NOMO-1 treated with DMSO at 0.1 percent for 48 hours (cell line): ENCODE results near the gene DNAJC28.
"Not testable (repeated sequence)": the region's sequence is repeated elsewhere in the genome, so short reads cannot be mapped to it uniquely, and the experiment has no call there.

Experiments used
- DNase-seq: peaks from one replicate; lab custom pipeline; 2025; ENCODE audit not compliant: unreplicated experiment; lab: John Stamatoyannopoulos, UW

Gene DNAJC28

DNA sequence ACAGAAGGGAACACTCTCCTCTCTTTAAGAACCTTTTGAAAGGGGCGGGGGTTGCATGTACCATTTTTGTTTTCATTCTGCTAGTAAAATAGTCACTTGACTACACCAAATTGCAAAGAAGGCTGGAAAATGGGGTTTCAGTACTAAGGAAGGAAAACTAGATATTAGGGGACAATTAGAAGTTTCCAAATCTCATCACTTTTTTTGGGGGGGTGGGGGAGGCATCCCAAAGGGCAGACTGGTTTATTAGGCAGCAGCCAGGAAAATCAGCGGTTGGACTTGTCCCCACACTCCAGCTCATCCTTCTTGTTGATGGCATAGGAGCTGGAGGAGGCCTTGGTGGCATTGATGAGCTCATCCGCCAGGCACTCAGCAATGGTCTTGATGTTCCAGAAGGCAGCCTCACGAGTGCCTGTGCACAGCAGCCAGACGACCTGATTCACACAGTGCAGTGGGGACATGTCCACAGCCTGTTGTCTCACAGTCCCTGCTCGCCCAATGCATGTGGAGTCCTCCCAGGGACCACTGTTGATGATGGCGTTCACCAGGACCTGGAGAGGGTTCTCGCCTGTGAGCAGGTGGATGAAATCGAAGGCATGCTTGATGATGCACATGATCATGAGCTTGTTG, 10.1 kb downstream of the DNAJC28 start:
- no peak for DNase-seq

DNA sequence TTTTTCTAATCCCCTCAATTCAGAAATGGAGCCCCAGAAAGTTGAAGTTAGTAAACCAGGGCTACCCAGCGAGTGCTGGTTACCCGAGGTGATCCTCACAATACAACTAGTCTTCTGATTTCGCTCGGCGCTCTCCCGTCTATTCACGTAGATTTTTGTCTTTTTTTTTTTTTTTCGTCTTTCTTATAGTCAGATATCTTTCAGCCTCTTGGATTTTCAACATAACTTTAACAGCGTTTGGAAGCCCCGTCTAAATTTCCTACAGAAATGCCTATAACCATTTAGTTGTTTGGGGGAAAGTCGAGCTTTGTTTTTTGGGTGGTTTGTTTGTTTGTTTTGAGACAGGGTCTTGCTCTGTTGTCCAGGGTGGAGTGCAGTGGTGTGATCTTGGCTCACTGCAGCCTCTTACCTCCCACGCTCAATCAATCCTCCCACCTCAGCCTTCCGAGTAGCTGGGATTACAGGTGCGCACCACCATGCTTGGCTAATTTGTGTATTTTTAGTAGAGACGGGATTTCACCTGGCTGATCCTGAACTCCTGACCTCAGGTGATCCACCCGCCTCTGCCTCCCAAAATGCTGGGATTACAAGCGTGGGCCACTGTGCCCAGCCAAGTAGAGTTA, 10.9 kb downstream of the DNAJC28 start:
- no peak for DNase-seq

DNA sequence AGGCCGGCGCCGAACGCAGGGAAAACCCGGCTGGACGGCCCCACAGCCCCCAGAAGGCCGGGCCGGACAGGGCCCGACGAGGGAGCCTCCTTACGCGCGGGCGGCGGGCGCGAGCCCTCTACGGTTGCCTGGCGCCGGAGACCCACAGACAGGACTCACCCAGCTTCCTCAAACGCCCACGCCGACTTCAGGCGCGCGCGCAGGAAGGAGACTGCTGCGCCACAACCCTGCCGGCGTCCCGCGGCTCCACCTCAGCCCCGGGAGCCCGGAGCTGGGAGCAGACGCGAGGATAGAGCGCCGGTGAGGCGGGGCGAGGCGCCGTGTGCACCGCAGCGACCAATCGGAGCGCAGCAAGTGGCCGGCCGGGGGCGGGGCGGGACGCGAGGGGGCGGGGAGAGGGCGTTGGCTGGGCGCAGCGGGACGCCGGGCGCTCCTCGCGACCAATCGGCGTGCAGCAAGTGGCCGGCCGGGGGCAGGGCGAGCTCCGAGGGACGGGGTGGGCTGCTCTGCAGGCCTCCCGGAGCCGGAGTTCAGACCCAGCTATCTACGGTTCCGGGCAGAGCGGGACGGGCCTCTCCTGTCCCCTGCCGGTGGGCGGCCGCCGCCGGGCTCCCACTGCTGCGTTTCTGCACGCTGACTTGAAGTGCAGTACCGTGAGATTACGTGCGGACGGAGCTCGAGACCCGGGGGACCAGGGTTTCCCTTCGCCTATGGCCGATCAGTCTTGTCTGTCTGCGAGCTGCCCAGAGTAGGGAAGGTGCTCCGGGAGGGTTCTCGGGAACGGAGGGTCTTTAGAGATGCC, 11.6 kb downstream of the DNAJC28 start, which contains the start of gene TMEM50B:
Gene TMEM50B (minus strand): TSS at position 296 of the 802 bp plus-strand sequence. CDS start 11,089 bp downstream, outside the sequence.
- DNase-seq: peak; percentile 95

DNA sequence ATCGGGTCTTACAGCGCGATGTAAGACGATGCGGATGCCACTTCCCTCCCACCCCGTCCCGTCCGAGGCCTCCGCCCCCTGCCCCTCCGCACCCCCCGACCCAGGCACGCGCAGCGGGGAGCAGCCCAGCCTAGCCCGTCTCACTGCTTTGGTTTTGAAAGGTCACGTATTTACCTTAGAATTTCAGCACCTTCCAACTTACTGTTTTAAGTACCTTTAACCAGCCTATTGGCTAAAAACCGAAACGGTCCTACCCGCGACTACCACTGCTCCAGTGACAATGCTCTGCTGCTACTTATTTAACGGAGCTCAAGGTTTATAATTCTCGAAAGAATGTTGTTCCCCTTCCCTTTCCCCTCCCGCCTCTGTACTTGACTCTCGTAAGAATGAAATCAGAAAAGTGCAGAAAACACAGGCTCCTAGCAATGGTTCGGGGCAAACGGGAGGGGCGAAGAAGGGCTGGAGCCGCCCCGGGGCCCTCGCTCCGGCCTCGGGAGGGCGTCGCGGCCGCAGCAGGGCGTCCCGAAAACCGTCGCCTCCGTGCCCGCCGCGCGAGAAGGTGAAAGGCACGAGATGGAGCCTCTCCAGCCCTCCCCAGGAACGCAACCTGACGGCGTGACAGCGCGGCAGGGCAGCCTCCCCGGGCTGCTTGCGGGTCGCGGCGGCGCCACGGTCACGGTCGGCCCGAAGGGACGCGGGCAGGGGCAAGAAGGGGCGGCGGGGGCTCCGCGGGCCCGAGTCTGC, 12.4 kb downstream of the DNAJC28 start:
- DNase-seq: peak; percentile 28

DNA sequence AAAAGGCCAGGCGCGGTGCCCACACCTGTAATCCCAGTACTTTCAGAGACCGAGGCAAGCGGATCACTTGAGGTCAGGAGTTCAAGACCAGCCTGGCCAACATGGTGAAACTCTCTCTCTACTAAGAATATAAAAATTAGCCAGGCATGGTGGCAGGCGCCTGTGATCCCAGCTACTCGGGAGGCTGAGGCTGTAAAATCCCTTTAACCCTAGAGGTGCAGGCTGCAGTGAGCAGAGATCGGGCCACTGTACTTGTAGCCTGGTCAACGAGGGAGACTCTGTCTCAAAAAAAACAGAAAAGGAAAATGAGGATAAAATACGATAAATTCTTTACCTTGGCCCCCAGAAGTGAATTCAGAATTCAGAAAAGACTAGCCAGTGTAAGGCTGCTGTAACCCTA, 13.3 kb downstream of the DNAJC28 start:
- DNase-seq: no peak

DNA sequence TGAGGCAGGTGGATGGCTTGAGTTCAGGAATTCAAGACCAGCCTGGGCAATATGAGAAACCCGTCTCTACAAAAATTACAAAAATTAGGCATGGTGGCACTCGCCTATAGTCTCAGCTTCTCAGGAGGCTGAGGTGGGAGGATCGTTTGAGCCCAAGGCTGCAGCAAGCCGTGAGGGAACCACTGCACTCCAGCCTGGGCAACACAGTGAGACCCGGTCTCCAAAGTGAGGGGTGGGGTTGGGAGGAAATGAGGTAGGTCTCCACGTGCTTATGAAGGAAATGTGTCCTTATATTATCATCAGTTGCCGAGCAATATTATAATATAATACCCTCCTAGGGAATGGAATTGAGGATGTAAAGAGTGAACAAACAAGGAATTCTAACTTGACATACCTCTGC, 14.4 kb downstream of the DNAJC28 start:
- DNase-seq: no peak

DNA sequence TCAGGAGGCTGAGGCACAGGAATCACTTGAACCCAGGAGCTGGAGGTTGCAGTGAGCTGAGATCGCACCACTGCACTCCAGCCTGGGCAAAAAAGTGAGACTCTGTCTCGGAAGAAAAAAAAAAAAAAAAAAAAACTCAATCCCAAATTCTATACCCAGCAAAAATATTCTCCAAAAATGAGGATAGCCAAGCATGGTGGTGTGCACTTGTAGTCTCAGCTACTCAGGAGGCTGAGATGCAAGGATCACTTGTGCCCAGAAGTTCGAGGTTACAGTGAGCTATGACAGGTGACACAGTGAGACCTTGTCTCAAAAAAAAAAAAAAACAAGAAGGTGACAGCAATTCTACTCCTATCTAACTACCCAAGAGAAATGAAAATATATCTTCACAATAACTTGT, 18.2 kb downstream of the DNAJC28 start:
- no peak for DNase-seq

DNA sequence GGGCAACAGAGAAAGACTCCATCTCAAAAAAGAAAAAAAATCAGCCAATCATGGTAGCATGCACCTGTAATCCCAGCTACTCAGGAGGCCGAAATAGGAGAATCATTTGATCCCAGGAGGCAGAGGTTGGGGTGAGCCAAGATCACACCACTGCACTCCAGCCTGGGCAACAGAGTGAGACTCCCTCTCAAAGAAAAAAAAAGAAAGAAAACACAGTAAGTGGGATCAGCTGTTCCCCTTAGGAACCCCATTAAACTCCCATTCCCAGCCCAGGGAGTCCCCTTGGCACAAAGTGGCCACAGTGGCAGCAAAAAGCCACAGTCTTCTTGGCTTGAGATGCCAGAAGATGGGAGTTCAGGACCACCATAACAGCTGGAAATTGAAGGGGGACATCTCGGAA, 20.8 kb downstream of the DNAJC28 start:
- DNase-seq: no peak

DNA sequence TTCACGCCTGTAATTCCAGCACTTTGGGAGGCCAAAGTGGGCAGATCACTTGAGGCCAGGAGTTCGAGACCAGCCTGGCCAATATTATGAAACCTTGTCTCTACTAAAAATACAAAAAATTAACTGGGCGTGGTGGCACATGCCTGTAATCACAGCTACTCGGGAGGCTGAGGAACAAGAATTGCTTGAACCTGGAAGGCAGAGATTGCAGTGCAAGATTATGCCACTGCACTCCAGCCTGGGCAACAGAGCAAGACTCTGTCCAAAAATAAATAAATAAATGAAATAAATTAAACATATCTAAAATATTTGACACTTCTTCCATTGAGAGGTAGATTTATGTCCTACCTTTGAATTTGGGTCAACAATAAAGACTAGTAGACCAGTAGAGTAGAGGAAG, 22.3 kb downstream of the DNAJC28 start:
- not testable (repeated sequence) for DNase-seq

DNA sequence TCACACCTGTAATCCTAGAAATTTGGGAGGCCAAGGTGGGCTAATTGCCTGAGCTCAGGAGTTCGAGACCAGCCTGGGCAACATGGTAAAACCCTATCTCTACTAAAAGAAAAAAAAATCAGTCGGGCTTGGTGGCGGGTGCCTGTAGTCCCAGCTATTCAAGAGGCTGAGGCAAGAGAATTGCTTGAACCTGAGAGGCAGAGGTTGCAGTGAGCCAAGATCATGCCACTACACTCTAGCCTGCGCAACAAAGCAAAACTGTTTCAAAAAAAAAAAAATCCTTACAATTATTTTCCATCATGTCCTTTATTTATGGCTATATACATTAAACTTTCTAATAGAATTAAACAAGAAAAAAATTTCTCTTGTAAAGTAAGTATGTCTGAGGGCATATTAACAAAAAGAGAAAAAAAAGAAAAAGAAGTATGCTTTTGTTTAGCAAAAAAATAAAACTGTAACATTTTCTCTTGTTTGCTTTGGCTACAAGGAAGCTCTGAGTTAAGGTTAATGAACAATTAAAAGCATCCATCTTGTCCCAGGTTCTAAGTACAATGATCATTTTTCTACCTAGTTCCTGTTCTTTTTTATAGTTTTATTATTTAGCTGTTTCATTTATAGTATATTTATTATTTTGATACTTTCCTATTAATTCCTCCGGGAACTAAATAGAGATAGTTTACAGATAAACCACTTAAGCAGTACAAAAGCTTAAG, 29.8 kb downstream of the DNAJC28 start:
- no peak for DNase-seq

DNA sequence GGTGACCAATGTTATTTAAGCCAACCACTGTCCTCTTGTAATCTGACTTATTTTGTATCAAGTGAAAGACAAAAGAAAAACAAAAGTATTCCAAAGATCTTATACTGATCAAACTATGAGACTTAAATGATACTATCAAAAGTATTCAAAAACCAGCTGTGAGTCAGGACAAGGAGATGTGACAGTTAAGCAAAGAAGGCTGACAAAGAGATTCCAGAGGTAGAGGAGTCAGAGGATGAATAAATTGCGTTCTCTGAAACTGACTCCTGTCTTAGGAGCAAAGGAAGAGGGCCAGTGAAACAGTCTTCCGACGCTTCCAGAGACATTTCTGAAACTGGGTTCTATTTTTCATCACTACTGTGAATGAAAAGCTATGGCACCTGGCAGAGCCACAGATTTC, 32.7 kb downstream of the DNAJC28 start:
- DNase-seq: no peak

DNA sequence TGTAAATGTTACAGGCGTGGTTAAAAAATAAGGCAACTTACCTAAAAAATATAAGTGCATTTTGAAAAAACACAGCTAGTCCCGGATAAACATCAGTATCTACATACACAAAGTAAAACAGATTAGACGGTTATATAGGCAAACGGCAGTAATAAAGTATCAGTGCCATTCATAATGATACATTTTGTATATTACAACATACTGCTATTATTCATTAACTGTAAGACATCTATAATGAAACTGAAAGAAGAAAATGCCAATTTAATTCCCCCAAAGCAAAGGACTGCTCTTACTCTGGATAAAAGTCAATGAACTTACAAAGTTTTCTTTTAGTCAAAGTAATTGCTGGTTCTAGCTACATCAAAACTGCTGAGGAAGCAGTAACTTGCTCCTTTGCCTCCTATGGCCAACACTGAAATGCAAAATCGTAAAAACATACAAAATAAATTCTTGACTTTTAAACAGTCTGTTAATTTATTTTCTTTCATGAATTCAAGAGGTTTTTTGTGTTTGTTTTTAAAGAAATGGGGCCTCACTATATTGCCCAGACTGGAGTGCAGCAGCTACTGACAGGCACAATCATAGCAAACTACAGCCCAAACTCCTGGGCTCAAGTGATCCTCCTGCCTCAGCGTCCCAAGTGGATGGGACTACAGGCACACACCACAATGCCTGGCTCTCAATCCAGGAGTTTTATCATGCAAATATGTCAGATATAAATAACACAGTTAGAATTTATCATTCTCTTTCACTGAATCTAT, 35.6 kb downstream of the DNAJC28 start:
- no peak for DNase-seq

DNA sequence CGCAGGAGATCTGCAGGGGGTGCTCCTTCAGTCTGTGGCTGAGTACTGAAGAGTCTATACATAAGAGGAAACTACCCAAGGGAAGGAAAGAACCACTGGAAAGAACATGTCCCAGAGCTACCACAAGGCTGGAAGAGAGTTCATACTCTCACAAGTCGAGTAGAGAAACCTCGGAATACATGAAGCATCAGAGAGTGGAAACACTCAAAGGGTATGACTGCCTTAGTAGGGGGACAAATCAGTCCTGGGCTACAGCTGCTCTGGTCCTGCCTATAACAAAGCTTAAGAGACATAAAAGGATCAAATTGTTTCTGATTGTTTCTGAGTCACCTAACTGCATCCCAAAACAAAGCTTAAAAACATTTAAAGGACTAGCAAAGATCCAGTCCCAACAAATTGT, 39.2 kb downstream of the DNAJC28 start:
- DNase-seq: no peak

DNA sequence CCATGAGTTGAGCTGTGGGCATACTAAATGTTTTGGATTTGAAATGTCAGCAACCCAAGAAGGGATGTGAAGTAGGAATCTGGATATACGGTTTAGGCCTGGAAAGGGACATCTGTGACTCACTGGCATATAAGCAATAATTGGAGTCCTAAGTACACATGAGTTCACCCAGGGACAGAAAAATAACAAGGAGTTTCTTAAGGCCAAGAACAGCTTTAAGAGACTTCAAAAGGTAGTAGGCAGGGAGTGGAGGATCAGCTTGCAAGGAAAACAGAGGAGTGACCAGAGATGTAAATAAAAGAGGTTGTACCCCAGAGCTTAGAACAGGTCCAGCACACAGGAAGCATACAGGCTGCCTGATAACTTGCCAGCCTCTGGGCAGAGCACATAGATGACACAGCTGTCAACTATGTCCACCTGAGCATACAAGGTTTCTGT, 39.9 kb downstream of the DNAJC28 start:
- no peak for DNase-seq

DNA sequence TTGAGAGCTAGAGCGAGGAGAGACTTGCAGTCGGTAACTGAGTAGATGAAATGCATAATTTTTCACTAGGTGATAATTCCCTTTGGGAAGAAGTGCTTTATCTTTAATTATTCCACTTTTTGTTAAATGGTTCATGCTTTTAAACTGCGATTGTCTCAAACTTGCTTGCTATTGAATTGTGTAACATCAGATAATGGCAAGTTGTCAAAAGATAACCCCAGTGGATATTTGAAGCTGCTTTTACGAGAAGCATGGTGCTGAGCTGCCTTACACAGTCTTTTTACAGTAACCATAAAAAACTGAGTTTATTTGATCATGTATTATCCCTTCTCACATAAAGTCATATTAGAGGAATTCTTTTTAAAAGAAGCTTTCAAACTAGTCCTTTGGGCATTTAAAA, 41.9 kb downstream of the DNAJC28 start:
- DNase-seq: no peak

DNA sequence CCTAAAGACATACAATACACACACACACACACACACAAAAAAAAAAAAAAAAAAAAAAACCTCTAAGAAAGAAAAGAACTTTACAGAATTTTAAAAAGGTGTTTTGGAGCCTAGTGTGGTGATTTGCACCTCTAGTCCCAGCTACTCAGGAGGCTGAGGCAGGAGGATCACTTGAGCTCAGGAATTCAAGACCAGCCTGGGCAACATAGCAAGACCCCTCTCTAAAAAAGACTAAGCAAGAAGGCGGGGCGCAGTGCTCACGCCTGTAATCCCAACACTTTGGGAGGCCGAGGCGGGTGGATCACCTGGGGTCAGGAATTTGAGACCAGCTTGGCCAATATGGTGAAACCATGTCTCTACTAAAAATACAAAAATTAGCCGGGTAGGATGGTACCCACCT, 44.9 kb downstream of the DNAJC28 start:
- not testable (repeated sequence) for DNase-seq

DNA sequence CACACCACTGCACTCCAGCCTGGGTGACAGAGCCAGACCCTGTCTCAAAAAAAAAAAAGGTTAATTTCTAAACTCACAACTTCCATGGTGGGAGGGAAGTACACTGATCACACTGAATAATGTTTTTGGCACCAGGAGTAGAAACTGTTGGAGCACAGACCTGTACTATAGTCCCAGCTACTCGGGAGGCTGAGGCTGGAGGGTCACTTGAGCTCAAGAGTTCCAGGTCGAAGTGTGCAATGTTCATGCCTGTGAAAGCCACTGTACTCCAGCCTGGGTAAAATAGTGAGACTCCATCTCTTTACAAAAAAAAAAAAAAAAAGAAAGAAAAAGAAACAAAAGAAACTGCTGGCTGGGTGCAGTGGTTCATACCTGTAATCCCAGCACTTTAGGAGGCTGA, 47.0 kb downstream of the DNAJC28 start:
- DNase-seq: no peak

DNA sequence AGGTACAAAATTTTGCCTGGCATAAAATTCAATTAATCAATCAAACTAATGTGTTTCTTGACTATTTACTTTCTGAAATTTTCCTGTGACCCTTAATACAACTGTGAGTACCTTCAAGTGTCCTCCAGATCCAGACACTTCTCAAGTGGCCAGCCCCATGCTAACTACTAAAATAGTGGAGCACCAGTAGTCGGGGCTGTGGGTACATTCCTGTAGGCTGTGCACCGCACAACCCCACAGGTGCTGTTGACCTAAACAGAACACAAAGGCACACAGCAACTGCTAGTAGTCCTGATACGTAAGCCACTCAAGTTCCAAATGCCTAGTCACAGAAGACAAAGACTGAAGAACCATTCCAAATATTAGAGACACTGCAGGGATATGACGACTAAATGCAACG, 48.3 kb downstream of the DNAJC28 start:
- DNase-seq: no peak

DNA sequence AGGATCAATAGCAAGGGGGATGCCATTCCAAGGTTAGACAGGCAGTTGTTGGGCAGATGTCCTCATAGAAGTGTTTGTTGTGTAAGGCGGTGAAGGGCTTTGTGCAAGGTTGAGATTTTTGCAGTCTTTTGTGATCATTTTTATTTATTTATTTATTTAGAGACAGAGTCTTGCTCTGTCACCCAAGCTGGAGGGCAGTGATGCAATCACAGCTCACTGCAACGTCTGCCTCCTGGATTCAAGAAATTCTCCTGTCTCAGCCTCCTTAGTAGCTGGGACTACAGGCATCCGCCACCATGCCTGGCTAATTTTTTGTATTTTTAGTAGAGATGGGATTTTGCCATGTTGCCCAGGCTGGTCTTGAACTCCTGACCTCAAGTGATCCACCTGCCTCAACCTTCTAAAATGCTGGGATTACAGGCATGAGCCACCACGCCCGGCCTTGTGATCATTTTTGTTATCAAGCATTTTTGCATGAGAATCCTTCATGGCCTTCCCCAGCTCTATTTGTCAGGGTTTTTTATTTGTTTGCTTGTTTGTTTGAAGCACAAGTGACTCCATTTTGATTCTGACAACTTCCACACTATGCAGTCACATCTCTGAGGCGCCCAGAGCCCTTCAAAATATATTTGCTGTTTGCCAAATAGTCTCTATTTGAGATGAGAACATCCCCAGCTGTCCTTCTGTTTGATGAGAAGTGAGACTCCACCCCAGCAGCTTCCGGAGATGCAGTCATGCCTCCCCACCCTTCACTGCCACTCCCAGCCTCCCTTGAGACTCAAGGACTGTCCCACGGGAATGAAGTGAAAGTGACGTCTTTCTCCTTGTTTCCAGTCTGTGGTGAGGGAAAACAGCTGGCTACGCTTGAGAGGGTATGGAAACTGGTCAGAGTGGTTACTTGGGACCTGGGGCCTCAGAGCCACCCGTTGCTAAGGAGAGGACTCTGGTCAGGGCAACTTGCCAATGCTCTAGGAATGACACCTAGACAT, 49.7 kb downstream of the DNAJC28 start:
- DNase-seq: no peak
